SK-N-SH (cell line): ENCODE measurements around the gene BUD31. TPM values are rescaled to one million over a fixed set of nuclear protein-coding genes. Genes with fewer than 3 reads are reported as not detected.

Experiments used
- CTCF ChIA-PET: fragments of 300-600, 350-600 bp; formaldehyde crosslinking; extraction: SDS; loops from one replicate; lab custom pipeline; 2021; lab: Yijun Ruan, JAX
- POLR2A ChIA-PET: fragments of 350-600 bp; sonication (Branson Sonifier 250); formaldehyde crosslinking; extraction: SDS; loops from one replicate; lab custom pipeline; 2020; ENCODE audit warnings: antibody characterized with exemption, inconsistent platforms; lab: Yijun Ruan, JAX
- DNase-seq: peaks from one replicate; pipeline ENCODE4 v3.0.0; 2012
- H2AFZ ChIP-seq: fragments of 200-600 bp; sonication (generic); 2 replicates; pipeline ENCODE4 v1.8.1; 2016; ENCODE audit warnings: antibody characterized with exemption, mild to moderate bottlenecking, low read depth
- H3F3A ChIP-seq: fragments of 200-600 bp; sonication (generic); replicated peaks from 2 replicates; pipeline ENCODE3; 2016; ENCODE audit warnings: antibody characterized with exemption, mild to moderate bottlenecking; ENCODE audit not compliant: insufficient read depth
- H3K27ac ChIP-seq, 2 experiments: fragments of 200-500 bp in 1 of 2; fragments of 200-600 bp in 1 of 2; sonication (Bioruptor generic) in 1 of 2; sonication (generic), shearing (Covaris generic) in 1 of 2; 2 replicates each; pipeline versions ENCODE4 v1.5.1 to v1.6.1; 2014 to 2016; ENCODE audit warnings: low read depth in 2 of 2, inconsistent platforms in 1 of 2, low read length in 1 of 2, mild to moderate bottlenecking in 1 of 2, mixed read lengths in 1 of 2
- H3K27me3 ChIP-seq: fragments of 200-600 bp; sonication (generic), shearing (Covaris generic); 2 replicates; pipeline ENCODE4 v1.6.1; 2016; ENCODE audit warnings: mixed run types; ENCODE audit not compliant: insufficient read depth
- H3K36me3 ChIP-seq, 2 experiments: fragments of 200-500 bp in 1 of 2; fragments of 200-600 bp in 1 of 2; sonication (Bioruptor generic) in 1 of 2; sonication (generic) in 1 of 2; replicated peaks in 1 of 2; 2 replicates each; pipeline versions ENCODE3 to v1.5.1; 2014 to 2016; ENCODE audit warnings: low read length in 1 of 2, mild to moderate bottlenecking in 1 of 2; ENCODE audit not compliant: insufficient read depth in 2 of 2, control insufficient read depth in 1 of 2
- H3K4me1 ChIP-seq, 2 experiments: fragments of 200-500 bp in 1 of 2; fragments of 200-600 bp in 1 of 2; sonication (Bioruptor generic) in 1 of 2; sonication (generic), shearing (Covaris generic) in 1 of 2; 2 replicates each; pipeline versions ENCODE4 v1.5.1 to v1.6.1; 2014 to 2016; ENCODE audit warnings: low read depth in 1 of 2, low read length in 1 of 2, mixed run types in 1 of 2; ENCODE audit not compliant: insufficient read depth in 2 of 2, control insufficient read depth in 1 of 2
- H3K4me2 ChIP-seq: fragments of 200-600 bp; sonication (generic), shearing (Covaris generic); 2 replicates; pipeline ENCODE4 v1.6.1; 2017; ENCODE audit warnings: mixed run types
- H3K4me3 ChIP-seq, 2 experiments: fragments of 200-500 bp in 1 of 2; fragments of 200-600 bp in 1 of 2; sonication (Bioruptor generic) in 1 of 2; sonication (generic), shearing (Covaris generic) in 1 of 2; 2 replicates each; pipeline versions ENCODE4 v1.5.1 to v1.8.1; 2014 to 2016; ENCODE audit warnings: low read depth in 2 of 2, inconsistent platforms in 1 of 2, low read length in 1 of 2, mild to moderate bottlenecking in 1 of 2, mixed read lengths in 1 of 2, moderate library complexity in 1 of 2
- H3K79me2 ChIP-seq: fragments of 200-600 bp; sonication (generic); 2 replicates; pipeline ENCODE4 v1.8.1; 2017; ENCODE audit warnings: mild to moderate bottlenecking; ENCODE audit not compliant: insufficient read depth
- H3K9ac ChIP-seq: fragments of 200-600 bp; sonication (generic); 2 replicates; pipeline ENCODE4 v1.6.1; 2017; ENCODE audit warnings: mixed run types
- H3K9me2 ChIP-seq: fragments of 200-600 bp; sonication (generic); 2 replicates; pipeline ENCODE4 v1.6.1; 2017; ENCODE audit warnings: mixed run types
- H3K9me3 ChIP-seq: fragments of 200-600 bp; sonication (generic); 2 replicates; pipeline ENCODE4 v1.6.1; 2017; ENCODE audit warnings: mixed run types, mild to moderate bottlenecking, moderate library complexity
- H4K20me1 ChIP-seq: fragments of 200-600 bp; sonication (generic); 2 replicates; pipeline ENCODE4 v1.6.1; 2017; ENCODE audit warnings: mild to moderate bottlenecking, mixed run types; ENCODE audit not compliant: insufficient read depth
- EP300 ChIP-seq, 2 experiments: IDR thresholded peaks; 2 replicates each; pipeline versions ENCODE4 v1.4.0 to v1.6.1; 2012; ENCODE audit warnings: borderline replicate concordance in 1 of 2, low read depth in 1 of 2, low read length in 1 of 2
- EZH2phosphoT487 ChIP-seq: fragments of 200-600 bp; sonication (generic); IDR thresholded peaks from 2 replicates; pipeline ENCODE4 v1.6.1; 2017; ENCODE audit warnings: low read depth, mixed run types, mild to moderate bottlenecking, antibody characterized with exemption, moderate library complexity, borderline replicate concordance
- FOSL2 ChIP-seq: IDR thresholded peaks from 2 replicates; pipeline ENCODE4 v1.4.0; 2012; ENCODE audit warnings: low read depth, mild to moderate bottlenecking, moderate library complexity, borderline replicate concordance
- GATA2 ChIP-seq: sonication (generic); formaldehyde crosslinking; IDR thresholded peaks from 2 replicates; pipeline ENCODE4 v1.5.0; 2020; ENCODE audit warnings: mild to moderate bottlenecking, missing genetic modification reagents
- IRF3 ChIP-seq: fragments of 150-350 bp; IDR thresholded peaks from 2 replicates; pipeline ENCODE4 v1.6.1; 2016; ENCODE audit warnings: mild to moderate bottlenecking, low read depth, low read length
- MAX ChIP-seq: IDR thresholded peaks from 2 replicates; pipeline ENCODE4 v1.4.0; 2012; ENCODE audit warnings: low read depth
- PBX3 ChIP-seq: IDR thresholded peaks from 2 replicates; pipeline ENCODE4; 2012
- POLR2AphosphoS5 ChIP-seq: IDR thresholded peaks from 2 replicates; pipeline ENCODE4 v1.6.1; 2012; ENCODE audit warnings: low read depth, low read length
- RAD21 ChIP-seq: IDR thresholded peaks from 2 replicates; pipeline ENCODE4 v1.6.1; 2012; ENCODE audit warnings: mild to moderate bottlenecking, low read length
- RCOR1 ChIP-seq: fragments of 150-350 bp; IDR thresholded peaks from 2 replicates; pipeline ENCODE4 v1.6.1; 2017; ENCODE audit warnings: antibody characterized with exemption, low read length
- REST ChIP-seq: IDR thresholded peaks from 2 replicates; pipeline ENCODE4 v1.6.1; 2012; ENCODE audit warnings: mild to moderate bottlenecking, low read depth, low read length, moderate library complexity
- RXRA ChIP-seq: IDR thresholded peaks from 2 replicates; pipeline ENCODE4 v1.4.0; 2012; ENCODE audit warnings: low read depth, mild to moderate bottlenecking, borderline replicate concordance
- TAF1 ChIP-seq: IDR thresholded peaks from 2 replicates; pipeline ENCODE4 v1.6.1; 2012; ENCODE audit warnings: low read depth, mild to moderate bottlenecking, low read length, moderate library complexity, borderline replicate concordance
- TCF12 ChIP-seq: IDR thresholded peaks from 2 replicates; pipeline ENCODE4 v1.4.0; 2012
- USF1 ChIP-seq: IDR thresholded peaks from 2 replicates; pipeline ENCODE4 v1.4.0; 2012; ENCODE audit warnings: low read depth, borderline replicate concordance
- YY1 ChIP-seq: IDR thresholded peaks from 2 replicates; pipeline ENCODE4 v1.4.0; 2012; ENCODE audit warnings: low read depth, mild to moderate bottlenecking
- WGBS: methylation state at CpG from one replicate; pipeline ENCODE4 v1.1.6; 2017; ENCODE audit warnings: low lambda C conversion rate; 5-methylcytosine and 5-hydroxymethylcytosine counted together
- polyA plus RNA-seq, 3 experiments: library from polyadenylated mRNA; depleted of rRNA; stranded (reverse); fragments of >200 nt; gene quantifications; 2 replicates each; pipeline ENCODE4 v1.2.3, GENCODE V29; 2012

BUD31 gene
- polyA plus RNA-seq, 1 of the 3 experiments (the other 2 are of a cell fraction) = 162 TPM

DNA sequence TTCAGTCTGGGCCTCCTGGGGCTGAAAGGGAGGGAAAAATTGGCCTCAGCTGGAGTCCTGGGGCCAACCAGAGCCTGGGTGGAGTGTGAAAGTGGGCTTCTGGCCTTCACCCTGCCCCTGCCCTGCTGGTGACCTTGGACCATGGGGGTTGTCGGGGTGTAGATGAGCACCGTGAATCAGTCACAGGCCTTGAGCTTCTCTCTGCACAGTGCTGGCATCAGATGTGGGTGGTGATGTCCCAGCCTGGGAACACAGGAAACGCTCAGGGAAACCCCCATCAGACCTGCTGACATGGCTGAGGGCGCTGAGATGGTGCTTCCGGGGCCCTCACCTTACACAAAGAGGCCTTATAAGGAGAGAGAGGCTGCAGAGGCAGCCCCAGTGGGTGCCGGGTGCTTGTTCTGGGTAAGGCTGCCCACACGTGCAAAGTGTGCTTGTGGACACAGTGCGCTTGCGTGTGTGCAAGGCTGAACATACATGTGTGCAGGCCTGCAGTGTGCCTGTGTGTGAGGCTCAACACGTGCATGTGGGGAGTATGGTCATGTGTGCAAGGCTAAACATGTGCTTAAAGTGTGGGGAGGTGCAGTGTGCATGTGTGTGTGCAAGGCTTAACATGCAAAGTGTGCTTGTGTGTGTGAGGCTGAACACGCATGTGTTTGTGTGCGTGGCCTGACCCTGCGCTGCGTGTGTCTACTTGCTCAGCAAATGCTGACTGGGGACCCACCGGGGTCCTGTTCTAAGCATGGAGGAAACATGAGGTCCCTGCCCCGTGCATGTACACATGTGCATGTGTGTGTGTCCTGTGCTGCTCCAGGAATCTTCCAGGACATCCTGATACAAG, 27.7 kb upstream of the BUD31 start:
- H3K27me3 ChIP-seq = no peaks in the 10 kb centered on the region
- H3K79me2 ChIP-seq = peaks cover 94% of the 10 kb centered on the region
- H3K4me3 ChIP-seq = no peak overlapping the region
- H3K9ac ChIP-seq = no peak overlapping the region
- peaks cover 87% of the 10 kb centered on the region for H4K20me1 ChIP-seq
- POLR2A ChIA-PET = no interaction called here
- H3K9me2 ChIP-seq = no peaks in the 10 kb centered on the region
- no peaks in the 10 kb centered on the region for H3K9me3 ChIP-seq
- H3K4me2 ChIP-seq = no peak overlapping the region
- WGBS = 95% methylated on average over 14 of the region's 16 CpGs
- peak overlapping the region in 1 of 2 experiments; percentile 57; a peak in 1 of 4 replicates for H3K27ac ChIP-seq
- H2AFZ ChIP-seq = no peak overlapping the region
- CTCF ChIA-PET = no interaction called here
- peaks cover 3 to 44% of the 10 kb centered on the region in 2 experiments for H3K36me3 ChIP-seq
- DNase-seq = peak; percentile 30
- TF ChIP-seq YY1 (no peak), POLR2AphosphoS5 (0 out of 2 replicates have a peak, but pooled peaks have one; percentile 9), RCOR1 (no peak)
- peaks cover 17 to 27% of the 10 kb centered on the region in 2 experiments; a peak in 2 of 4 replicates for H3K4me1 ChIP-seq
- H3F3A ChIP-seq = peaks cover 21% of the 10 kb centered on the region

GRCh38 chr7:99381664-99382075, 27.1 kb upstream of the BUD31 start:
- H3K4me2 ChIP-seq = no peak overlapping the region
- no peak overlapping the region for H3K4me3 ChIP-seq
- peaks cover 88% of the 10 kb centered on the region for H3K79me2 ChIP-seq
- H3K9ac ChIP-seq = no peak overlapping the region
- ChIA-PET POLR2A (interaction anchor here (0.6 kb wide), 1 partner anchor 11 kb away, joined by 5 read pairs; no protein-coding TSS in a partner anchor), CTCF (no interaction called here)
- peak; percentile 71 for DNase-seq
- peaks cover 7 to 44% of the 10 kb centered on the region in 2 experiments for H3K36me3 ChIP-seq
- peaks cover 81% of the 10 kb centered on the region for H4K20me1 ChIP-seq
- H3K27me3 ChIP-seq = no peaks in the 10 kb centered on the region
- H3K9me2 ChIP-seq = no peaks in the 10 kb centered on the region
- H3K27ac ChIP-seq = peak overlapping the region in 1 of 2 experiments; percentile 57; a peak in 1 of 4 replicates
- H2AFZ ChIP-seq = no peak overlapping the region
- H3K4me1 ChIP-seq = peaks cover 15 to 27% of the 10 kb centered on the region in 2 experiments; a peak in 2 of 4 replicates
- no peaks in the 10 kb centered on the region for H3K9me3 ChIP-seq
- 67% methylated on average over 2 of the region's 7 CpGs for WGBS
- peaks cover 17% of the 10 kb centered on the region for H3F3A ChIP-seq
- TF ChIP-seq TAF1 (no peak), RXRA (no peak), PBX3 (no peak), EZH2phosphoT487 (no peak), IRF3 (no peak), EP300 (IDR thresholded peaks at IDR 0.05; ENCODE audit: borderline replicate concordance in 1 of 2, low read depth in 1 of 2, low read length in 1 of 2) (peak in 1 of 2 experiments; percentile 68; a peak in 2 of 4 replicates), GATA2 (CRISPR knock-in tag) (peak; percentile 44; the same call in 1 of the 2 replicates), REST (no peak), FOSL2 (no peak), TCF12 (no peak), MAX (no peak), RCOR1 (no peak; the same call in 1 of the 2 replicates), RAD21 (no peak), USF1 (no peak)
